H9 (cell line): ENCODE data around the gene CST3. TPM values are rescaled to one million over a fixed set of nuclear protein-coding genes. Genes with fewer than 3 reads are reported as not detected.

Experiments
- DNase-seq: peaks from one replicate; pipeline ENCODE4 v3.0.0-alpha.2; 2017
- H2AFZ ChIP-seq: one replicate; pipeline ENCODE4 v1.6.1; 2013; ENCODE audit warnings: mild to moderate bottlenecking, low read length, control low read depth, moderate library complexity
- H2AK5ac ChIP-seq: 2 replicates; pipeline ENCODE4 v1.6.1; 2013; ENCODE audit warnings: low read length, control low read depth, mixed read lengths; ENCODE audit not compliant: insufficient read length
- H2BK120ac ChIP-seq: one replicate; pipeline ENCODE4 v1.6.1; 2013; ENCODE audit warnings: low read depth, mild to moderate bottlenecking, low read length, control low read depth, inconsistent platforms; ENCODE audit not compliant: poor library complexity, severe bottlenecking
- H2BK12ac ChIP-seq: 2 replicates; pipeline ENCODE4 v1.6.1; 2013; ENCODE audit warnings: low read length, control low read depth, mixed read lengths, low read depth; ENCODE audit not compliant: insufficient read length
- H2BK15ac ChIP-seq: 2 replicates; pipeline ENCODE4 v1.6.1; 2013; ENCODE audit warnings: low read depth, low read length, control low read depth
- H2BK20ac ChIP-seq: one replicate; pipeline ENCODE4 v1.6.1; 2013; ENCODE audit warnings: low read depth, mild to moderate bottlenecking, low read length, control low read depth, inconsistent platforms; ENCODE audit not compliant: poor library complexity, severe bottlenecking
- H2BK5ac ChIP-seq: 2 replicates; pipeline ENCODE4 v1.6.1; 2013; ENCODE audit warnings: low read length, control low read depth, mixed read lengths; ENCODE audit not compliant: insufficient read length
- H3K14ac ChIP-seq: 2 replicates; pipeline ENCODE4 v1.6.1; 2013; ENCODE audit warnings: low read length, control low read depth; ENCODE audit not compliant: insufficient read depth
- H3K18ac ChIP-seq: 2 replicates; pipeline ENCODE4 v1.6.1; 2013; ENCODE audit warnings: low read depth, mild to moderate bottlenecking, mixed read lengths, low read length, control low read depth; ENCODE audit not compliant: insufficient read length
- H3K23ac ChIP-seq: 2 replicates; pipeline ENCODE4 v1.6.1; 2013; ENCODE audit warnings: low read length, control low read depth, mixed read lengths, low read depth; ENCODE audit not compliant: insufficient read length
- H3K23me2 ChIP-seq: 2 replicates; pipeline ENCODE4 v1.6.1; 2013; ENCODE audit warnings: low read depth, mild to moderate bottlenecking, mixed read lengths, low read length, control low read depth; ENCODE audit not compliant: insufficient read length, poor library complexity, severe bottlenecking
- H3K27ac ChIP-seq: 2 replicates; pipeline ENCODE4 v1.5.1; 2013; ENCODE audit warnings: low read length, control low read depth, mixed read lengths, low read depth; ENCODE audit not compliant: insufficient read length
- H3K27me3 ChIP-seq: 2 replicates; pipeline ENCODE4 v1.6.1; 2013; ENCODE audit warnings: low read length, control low read depth, inconsistent platforms; ENCODE audit not compliant: insufficient read depth
- H3K4ac ChIP-seq: 2 replicates; pipeline ENCODE4 v1.6.1; 2013; ENCODE audit warnings: low read depth, mild to moderate bottlenecking, control low read depth, inconsistent platforms, low read length, moderate library complexity
- H3K4me1 ChIP-seq: 2 replicates; pipeline ENCODE4 v1.6.1; 2013; ENCODE audit warnings: low read length, control low read depth, inconsistent platforms; ENCODE audit not compliant: insufficient read depth
- H3K4me2 ChIP-seq: 2 replicates; pipeline ENCODE4 v1.6.1; 2013; ENCODE audit warnings: low read length, control low read depth, mixed read lengths; ENCODE audit not compliant: insufficient read length, insufficient read depth
- H3K56ac ChIP-seq: 2 replicates; pipeline ENCODE4 v1.6.1; 2013; ENCODE audit warnings: low read depth, mild to moderate bottlenecking, mixed read lengths, low read length, control low read depth; ENCODE audit not compliant: insufficient read length
- H3K79me1 ChIP-seq: 2 replicates; pipeline ENCODE4 v1.6.1; 2013; ENCODE audit warnings: low read depth, mild to moderate bottlenecking, moderate library complexity, low read length, control low read depth, inconsistent platforms; ENCODE audit not compliant: insufficient read depth, poor library complexity, severe bottlenecking
- H3K79me2 ChIP-seq: 2 replicates; pipeline ENCODE4 v1.6.1; 2013; ENCODE audit warnings: low read length, control low read depth, inconsistent platforms; ENCODE audit not compliant: insufficient read depth
- H3K9ac ChIP-seq: 2 replicates; pipeline ENCODE4 v1.6.1; 2013; ENCODE audit warnings: low read length, control low read depth, mixed read lengths; ENCODE audit not compliant: insufficient read length; ENCODE audit errors: extremely low read depth
- H3K9me3 ChIP-seq: one replicate; pipeline ENCODE4 v1.6.1; 2013; ENCODE audit warnings: low read depth, low read length, inconsistent platforms; ENCODE audit not compliant: control insufficient read depth
- H3T11ph ChIP-seq: one replicate; pipeline ENCODE4 v1.6.1; 2013; ENCODE audit warnings: mild to moderate bottlenecking, low read length, control low read depth, inconsistent platforms
- H4K20me1 ChIP-seq: one replicate; pipeline ENCODE4 v1.6.1; 2013; ENCODE audit not compliant: control insufficient read depth, insufficient read length, insufficient read depth
- H4K5ac ChIP-seq: 2 replicates; pipeline ENCODE4 v1.6.1; 2013; ENCODE audit warnings: low read depth, mild to moderate bottlenecking, mixed read lengths, low read length, control low read depth; ENCODE audit not compliant: insufficient read length
- H4K8ac ChIP-seq: replicated peaks from 2 replicates; pipeline ENCODE4 v1.6.1; 2013; ENCODE audit warnings: low read length, control low read depth, mixed read lengths, low read depth; ENCODE audit not compliant: insufficient read length
- H4K91ac ChIP-seq: 2 replicates; pipeline ENCODE4 v1.6.1; 2013; ENCODE audit warnings: low read depth, mild to moderate bottlenecking, moderate library complexity, mixed read lengths, low read length, control low read depth; ENCODE audit not compliant: insufficient read length
- H3K27ac Mint-ChIP-seq, 3 experiments: 2 replicates in 2 of 3; 3 replicates in 1 of 3; pipeline ENCODE4 v1.8.0; 2020 to 2021; ENCODE audit warnings: mixed read lengths in 3 of 3, mild to moderate bottlenecking in 1 of 3, moderate library complexity in 1 of 3
- H3K27me3 Mint-ChIP-seq: 2 replicates; pipeline ENCODE4 v1.8.0; 2021; ENCODE audit warnings: low read depth, mild to moderate bottlenecking, moderate library complexity, mixed read lengths
- H3K36me3 Mint-ChIP-seq, 3 experiments: 2 replicates in 2 of 3; 3 replicates in 1 of 3; pipeline ENCODE4 v1.8.0; 2020 to 2021; ENCODE audit warnings: low read depth in 3 of 3, mixed read lengths in 3 of 3; ENCODE audit not compliant: insufficient read depth in 1 of 3
- H3K4me1 Mint-ChIP-seq, 2 experiments: 2 replicates each; pipeline ENCODE4 v1.8.0; 2020; ENCODE audit warnings: mixed read lengths in 2 of 2
- H3K4me3 Mint-ChIP-seq, 2 experiments: 2 replicates in 1 of 2; 3 replicates in 1 of 2; pipeline ENCODE4 v1.8.0; 2020 to 2021; ENCODE audit warnings: mild to moderate bottlenecking in 2 of 2, mixed read lengths in 2 of 2, moderate library complexity in 1 of 2
- H3K9me3 Mint-ChIP-seq, 2 experiments: 2 replicates in 1 of 2; 3 replicates in 1 of 2; pipeline ENCODE4 v1.8.0; 2020; ENCODE audit warnings: mild to moderate bottlenecking in 2 of 2, mixed read lengths in 2 of 2, moderate library complexity in 1 of 2
- CTCF ChIP-seq: fragments of 200-600 bp; sonication (generic); conservative IDR thresholded peaks from 3 replicates; pipeline ENCODE4 v1.8.0; 2021; ENCODE audit warnings: antibody characterized with exemption, mild to moderate bottlenecking
- total RNA-seq: library from RNA; stranded (reverse); gene quantifications from 2 replicates; pipeline ENCODE4 v1.2.1, GENCODE V29; 2021

Gene CST3
- total RNA-seq, 1 experiment from 2014 or later, result 77.2 TPM

DNA sequence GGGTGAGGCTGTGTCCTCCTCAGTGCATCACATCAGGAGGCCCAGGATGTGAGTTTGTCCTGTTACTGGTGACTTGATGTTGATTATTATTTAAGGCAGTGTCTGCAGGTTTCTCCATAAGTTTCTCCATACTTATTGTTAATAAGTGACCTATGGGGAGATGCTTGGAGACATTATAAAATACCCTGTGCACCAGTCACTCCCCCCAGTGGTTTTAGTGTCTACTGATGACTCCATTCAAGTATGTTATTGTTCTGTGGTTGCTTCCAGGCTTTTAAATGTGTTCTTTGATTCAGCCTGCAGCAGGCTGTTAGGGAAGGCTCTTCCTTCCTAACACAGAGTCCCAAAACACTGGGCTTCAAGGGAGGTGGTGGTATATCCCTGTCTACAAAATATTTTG is 14.6 kb upstream of the CST3 start:
- H3K27ac ChIP-seq, result no peak overlapping the region
- H4K91ac ChIP-seq, result no peak overlapping the region
- no peak overlapping the region for H3K4me3 Mint-ChIP-seq
- no peaks in the 10 kb centered on the region; the same call in none of the 2 replicates for H3K27me3 Mint-ChIP-seq
- H2BK15ac ChIP-seq, result no peak overlapping the region
- no peaks in the 10 kb centered on the region for H3K9me3 ChIP-seq
- no peak overlapping the region for H4K8ac ChIP-seq
- no peak overlapping the region for H3K23ac ChIP-seq
- no peak overlapping the region for H2BK5ac ChIP-seq
- no peaks in the 10 kb centered on the region for H3K36me3 Mint-ChIP-seq
- H3K14ac ChIP-seq, result no peak overlapping the region
- no peaks in the 10 kb centered on the region for H3K4me1 ChIP-seq
- H4K5ac ChIP-seq, result no peak overlapping the region
- H3K4me1 Mint-ChIP-seq, result peaks cover 0 to 16% of the 10 kb centered on the region in 2 experiments; a peak in 3 of 4 replicates
- H3K18ac ChIP-seq, result no peak overlapping the region
- no peaks in the 10 kb centered on the region for H3K23me2 ChIP-seq
- H3K4me2 ChIP-seq, result no peak overlapping the region
- no peaks in the 10 kb centered on the region for H3K9me3 Mint-ChIP-seq
- DNase-seq, result no peak
- no peak overlapping the region for H2BK120ac ChIP-seq
- no peak overlapping the region for H3T11ph ChIP-seq
- H3K9ac ChIP-seq, result no peak overlapping the region
- no peak for TF ChIP-seq CTCF
- no peaks in the 10 kb centered on the region for H4K20me1 ChIP-seq
- H3K27me3 ChIP-seq, result no peaks in the 10 kb centered on the region
- H3K79me2 ChIP-seq, result no peaks in the 10 kb centered on the region
- no peak overlapping the region for H2BK20ac ChIP-seq
- no peaks in the 10 kb centered on the region for H3K79me1 ChIP-seq
- no peak overlapping the region for H2AK5ac ChIP-seq
- no peak overlapping the region for H3K4ac ChIP-seq
- no peak overlapping the region for H2AFZ ChIP-seq
- no peak overlapping the region for H3K27ac Mint-ChIP-seq
- H3K56ac ChIP-seq, result no peak overlapping the region
- H2BK12ac ChIP-seq, result no peak overlapping the region
